PC-9 (cell line): ENCODE measurements around the gene PHYHIPL. TPM values are rescaled to one million over a fixed set of nuclear protein-coding genes. Genes with fewer than 3 reads are reported as not detected.

Experiments used
- BruUV-seq: library from RNA; stranded (reverse); fragments of 400-500 nt; replicated peaks from 2 replicates; lab custom pipeline; 2021; lab: Mats Ljungman, UMichigan
- CTCF ChIA-PET: fragments of 300-600 bp; sonication (Branson Sonifier 250); formaldehyde crosslinking; loops from one replicate; lab custom pipeline; 2022; ENCODE audit warnings: antibody characterized with exemption; lab: Charles Lee
- POLR2A ChIA-PET: fragments of 300-600 bp; sonication (Branson Sonifier 250); formaldehyde crosslinking; loops from one replicate; lab custom pipeline; 2022; ENCODE audit warnings: antibody characterized with exemption; ENCODE audit not compliant: unreplicated experiment; lab: Charles Lee
- DNase-seq, 2 experiments: peaks; one replicate each; pipeline versions ENCODE4 v3.0.0 to v3.0.0-alpha.2; 2015 to 2022; ENCODE audit warnings: mixed read lengths in 1 of 2
- H2AFZ ChIP-seq: fragments of 200-600 bp; sonication (generic); 2 replicates; pipeline ENCODE4 v1.8.1; 2017; ENCODE audit warnings: antibody characterized with exemption
- H3F3A ChIP-seq: fragments of 200-600 bp; sonication (generic); 2 replicates; pipeline ENCODE4 v1.8.1; 2017; ENCODE audit warnings: antibody characterized with exemption, mild to moderate bottlenecking, low read depth; ENCODE audit not compliant: insufficient read depth
- H3K27ac ChIP-seq: fragments of 200-600 bp; sonication (generic); 2 replicates; pipeline ENCODE4 v1.6.1; 2016; ENCODE audit warnings: mixed run types
- H3K27me3 ChIP-seq: fragments of 200-600 bp; sonication (generic); 2 replicates; pipeline ENCODE4 v1.6.1; 2016; ENCODE audit warnings: low read depth, mixed run types; ENCODE audit not compliant: insufficient read depth
- H3K36me3 ChIP-seq: fragments of 200-600 bp; sonication (generic); 2 replicates; pipeline ENCODE4 v1.6.1; 2016; ENCODE audit warnings: low read depth, mixed run types
- H3K4me1 ChIP-seq: fragments of 200-600 bp; sonication (generic); replicated peaks from 2 replicates; pipeline ENCODE4 v1.6.1; 2016; ENCODE audit warnings: mixed run types; ENCODE audit not compliant: insufficient read depth
- H3K4me2 ChIP-seq: fragments of 200-600 bp; sonication (generic); 2 replicates; pipeline ENCODE4 v1.6.1; 2017; ENCODE audit warnings: mixed run types
- H3K4me3 ChIP-seq: fragments of 200-600 bp; sonication (generic); 2 replicates; pipeline ENCODE4 v1.6.1; 2016; ENCODE audit warnings: mixed run types
- H3K79me2 ChIP-seq: fragments of 200-600 bp; sonication (generic); 2 replicates; pipeline ENCODE4 v1.6.1; 2017; ENCODE audit warnings: low read depth, mixed run types
- H3K9me2 ChIP-seq: fragments of 200-600 bp; sonication (generic); 2 replicates; pipeline ENCODE4 v1.8.1; 2017; ENCODE audit warnings: mild to moderate bottlenecking; ENCODE audit not compliant: insufficient read depth
- H3K9me3 ChIP-seq: fragments of 200-600 bp; sonication (generic); 2 replicates; pipeline ENCODE4 v1.8.1; 2016; ENCODE audit warnings: low read depth; ENCODE audit not compliant: insufficient read depth
- H4K20me1 ChIP-seq: fragments of 200-600 bp; sonication (generic); 2 replicates; pipeline ENCODE4 v1.8.1; 2017; ENCODE audit not compliant: insufficient read depth
- CTCF ChIP-seq: fragments of 200-600 bp; sonication (generic); conservative IDR thresholded peaks from 2 replicates; pipeline ENCODE4 v1.6.1; 2017; ENCODE audit warnings: mixed run types, antibody characterized with exemption, mild to moderate bottlenecking, moderate library complexity
- EZH2 ChIP-seq: fragments of 200-600 bp; sonication (generic); IDR thresholded peaks from 2 replicates; pipeline ENCODE4 v1.8.0; 2017; ENCODE audit warnings: antibody characterized with exemption, low read depth
- intact Hi-C: fragments of 100-400 bp; cut with micrococcal nuclease; formaldehyde crosslinking; loops from one replicate; pipeline ENCODE4 v1.10.0; 2022; ENCODE audit not compliant: unreplicated experiment
- total RNA-seq: library from RNA; stranded (reverse); gene quantifications from 2 replicates; pipeline ENCODE4 v1.2.3, GENCODE V29; 2021

The PHYHIPL gene
- total RNA-seq, 1 experiment from 2014 or later, result not detected

- no peaks in the 10 kb centered on the region for H4K20me1 ChIP-seq
- POLR2A ChIA-PET, result no interaction called here
- no peak for TF ChIP-seq EZH2
- TF ChIP-seq CTCF, result no peak
- no peak overlapping the region for H2AFZ ChIP-seq
- no peak overlapping the region for H3K27ac ChIP-seq
- H3K36me3 ChIP-seq, result no peaks in the 10 kb centered on the region
- no peaks in the 10 kb centered on the region for H3K9me3 ChIP-seq
- H3K4me2 ChIP-seq, result no peak overlapping the region
- CTCF ChIA-PET, result no interaction called here
- intact Hi-C loops, result loop anchor here (5.0 to 10.0 kb wide), 2 partner anchors 563 to 1195 kb away; no protein-coding TSS in a partner anchor
- H3K4me1 ChIP-seq, result no peaks in the 10 kb centered on the region
- no TSS peak for BruUV-seq
- no peaks in the 10 kb centered on the region for H3F3A ChIP-seq
- DNase-seq, result no peak
- H3K4me3 ChIP-seq, result no peak overlapping the region
- H3K9me2 ChIP-seq, result no peaks in the 10 kb centered on the region
- no peaks in the 10 kb centered on the region for H3K79me2 ChIP-seq
- H3K27me3 ChIP-seq, result no peaks in the 10 kb centered on the region
Measured at GRCh38 chr10:59242057-59242456, 65.6 kb downstream of the PHYHIPL start.

- no peak for DNase-seq
- no peak overlapping the region for H3K4me2 ChIP-seq
- ChIA-PET POLR2A (no interaction called here), CTCF (no interaction called here)
- no peak overlapping the region for H2AFZ ChIP-seq
- no peaks in the 10 kb centered on the region for H3F3A ChIP-seq
- no peaks in the 10 kb centered on the region for H3K36me3 ChIP-seq
- TF ChIP-seq CTCF (no peak), EZH2 (no peak)
- H3K79me2 ChIP-seq, result no peaks in the 10 kb centered on the region
- intact Hi-C loops, result loop anchor here (5.0 to 10.0 kb wide), 2 partner anchors 562 to 1194 kb away; no protein-coding TSS in a partner anchor
- no peak overlapping the region for H3K27ac ChIP-seq
- H3K4me3 ChIP-seq, result no peak overlapping the region
- no peaks in the 10 kb centered on the region for H3K4me1 ChIP-seq
- H4K20me1 ChIP-seq, result no peaks in the 10 kb centered on the region
- no peaks in the 10 kb centered on the region for H3K27me3 ChIP-seq
- H3K9me2 ChIP-seq, result no peaks in the 10 kb centered on the region
- no TSS peak for BruUV-seq
- H3K9me3 ChIP-seq, result no peaks in the 10 kb centered on the region
Measured at GRCh38 chr10:59242991-59243390, 66.5 kb downstream of the PHYHIPL start.

GRCh38 chr10:59243611-59244195, 67.3 kb downstream of the PHYHIPL start:
- no peak overlapping the region for H3K4me2 ChIP-seq
- H3K27me3 ChIP-seq, result no peaks in the 10 kb centered on the region
- no peaks in the 10 kb centered on the region for H3K9me3 ChIP-seq
- no TSS peak for BruUV-seq
- no peaks in the 10 kb centered on the region for H3K79me2 ChIP-seq
- H2AFZ ChIP-seq, result no peak overlapping the region
- TF ChIP-seq EZH2, result no peak
- no peak for TF ChIP-seq CTCF
- H3F3A ChIP-seq, result no peaks in the 10 kb centered on the region
- ChIA-PET CTCF (no interaction called here), POLR2A (no interaction called here)
- H3K4me3 ChIP-seq, result no peak overlapping the region
- H3K4me1 ChIP-seq, result no peaks in the 10 kb centered on the region
- intact Hi-C loops, result loop anchor here (5.0 to 10.0 kb wide), 2 partner anchors 561 to 1194 kb away; no protein-coding TSS in a partner anchor
- no peak for DNase-seq
- H3K36me3 ChIP-seq, result no peaks in the 10 kb centered on the region
- H3K27ac ChIP-seq, result no peak overlapping the region
- no peaks in the 10 kb centered on the region for H4K20me1 ChIP-seq
- H3K9me2 ChIP-seq, result no peaks in the 10 kb centered on the region
